ENCODE measurements around the gene CD300LG.
"Not testable (repeated sequence)": the region's sequence is repeated elsewhere in the genome, so short reads cannot be mapped to it uniquely, and the experiment has no call there.

Gene CD300LG

GRCh38 chr17:43846963-43847371 lies at the start of gene CD300LG:
Gene CD300LG, plus strand, starts transcription at chr17:43847176. Its CDS starts 41 bp downstream, at chr17:43847217.
- no peak for DNase-seq

GRCh38 chr17:43798024-43798423 lies 49.0 kb upstream of the CD300LG start:
- DNase-seq, result not testable (repeated sequence)

GRCh38 chr17:43799047-43799446 lies 47.9 kb upstream of the CD300LG start:
- no peak for DNase-seq

- peak in 7 of 56 donors; percentile 10 to 31 (median 20) for DNase-seq
Measured at GRCh38 chr17:43800736-43801135, 46.2 kb upstream of the CD300LG start.

GRCh38 chr17:43801844-43802243 lies 45.1 kb upstream of the CD300LG start:
- no peak for DNase-seq

GRCh38 chr17:43803758-43804157 lies 43.2 kb upstream of the CD300LG start:
- DNase-seq, result no peak

GRCh38 chr17:43805117-43805516 lies 41.9 kb upstream of the CD300LG start:
- no peak for DNase-seq

- no peak for DNase-seq
Measured at GRCh38 chr17:43808076-43808475, 38.9 kb upstream of the CD300LG start.

GRCh38 chr17:43809121-43809520 lies 37.9 kb upstream of the CD300LG start:
- DNase-seq, result no peak

GRCh38 chr17:43810226-43810715 lies 36.7 kb upstream of the CD300LG start:
- DNase-seq, result no peak

GRCh38 chr17:43810823-43811222 lies 36.2 kb upstream of the CD300LG start:
- DNase-seq, result no peak

GRCh38 chr17:43812396-43813265 lies 34.3 kb upstream of the CD300LG start:
- no peak for DNase-seq

- no peak for DNase-seq
Measured at GRCh38 chr17:43813386-43813785, 33.6 kb upstream of the CD300LG start.

GRCh38 chr17:43814026-43814425 lies 33.0 kb upstream of the CD300LG start:
- no peak for DNase-seq

- DNase-seq, result no peak
Measured at GRCh38 chr17:43814714-43815113, 32.3 kb upstream of the CD300LG start.

GRCh38 chr17:43816336-43817320 lies 30.3 kb upstream of the CD300LG start:
- DNase-seq, result no peak

GRCh38 chr17:43817826-43818225 lies 29.1 kb upstream of the CD300LG start:
- DNase-seq, result no peak

GRCh38 chr17:43818966-43819365 lies 28.0 kb upstream of the CD300LG start:
- no peak for DNase-seq

- no peak for DNase-seq
Measured at GRCh38 chr17:43820759-43821158, 26.2 kb upstream of the CD300LG start.

- DNase-seq, result no peak
Measured at GRCh38 chr17:43822570-43823190, 24.3 kb upstream of the CD300LG start.

GRCh38 chr17:43823350-43824084 lies 23.5 kb upstream of the CD300LG start:
- peak in 12 of 56 donors; percentile 3 to 55 (median 14) for DNase-seq
